PC-9 (cell line): ENCODE measurements around the gene MICALL1. TPM values are rescaled to one million over a fixed set of nuclear protein-coding genes. Genes with fewer than 3 reads are reported as not detected.
A peak's percentile ranks its signal among the peaks of the same experiment; 100 is the strongest.

ENCODE experiments used
- BruUV-seq: library from RNA; stranded (reverse); fragments of 400-500 nt; replicated peaks from 2 replicates; lab custom pipeline; 2021; lab: Mats Ljungman, UMichigan
- CTCF ChIA-PET: fragments of 300-600 bp; sonication (Branson Sonifier 250); formaldehyde crosslinking; loops from one replicate; lab custom pipeline; 2022; ENCODE audit warnings: antibody characterized with exemption; lab: Charles Lee
- POLR2A ChIA-PET: fragments of 300-600 bp; sonication (Branson Sonifier 250); formaldehyde crosslinking; loops from one replicate; lab custom pipeline; 2022; ENCODE audit warnings: antibody characterized with exemption; ENCODE audit not compliant: unreplicated experiment; lab: Charles Lee
- DNase-seq, 2 experiments: peaks; one replicate each; pipeline versions ENCODE4 v3.0.0 to v3.0.0-alpha.2; 2015 to 2022; ENCODE audit warnings: mixed read lengths in 1 of 2
- H2AFZ ChIP-seq: fragments of 200-600 bp; sonication (generic); 2 replicates; pipeline ENCODE4 v1.8.1; 2017; ENCODE audit warnings: antibody characterized with exemption
- H3F3A ChIP-seq: fragments of 200-600 bp; sonication (generic); 2 replicates; pipeline ENCODE4 v1.8.1; 2017; ENCODE audit warnings: antibody characterized with exemption, mild to moderate bottlenecking, low read depth; ENCODE audit not compliant: insufficient read depth
- H3K27ac ChIP-seq: fragments of 200-600 bp; sonication (generic); 2 replicates; pipeline ENCODE4 v1.6.1; 2016; ENCODE audit warnings: mixed run types
- H3K27me3 ChIP-seq: fragments of 200-600 bp; sonication (generic); 2 replicates; pipeline ENCODE4 v1.6.1; 2016; ENCODE audit warnings: low read depth, mixed run types; ENCODE audit not compliant: insufficient read depth
- H3K36me3 ChIP-seq: fragments of 200-600 bp; sonication (generic); 2 replicates; pipeline ENCODE4 v1.6.1; 2016; ENCODE audit warnings: low read depth, mixed run types
- H3K4me1 ChIP-seq: fragments of 200-600 bp; sonication (generic); replicated peaks from 2 replicates; pipeline ENCODE4 v1.6.1; 2016; ENCODE audit warnings: mixed run types; ENCODE audit not compliant: insufficient read depth
- H3K4me2 ChIP-seq: fragments of 200-600 bp; sonication (generic); 2 replicates; pipeline ENCODE4 v1.6.1; 2017; ENCODE audit warnings: mixed run types
- H3K4me3 ChIP-seq: fragments of 200-600 bp; sonication (generic); 2 replicates; pipeline ENCODE4 v1.6.1; 2016; ENCODE audit warnings: mixed run types
- H3K79me2 ChIP-seq: fragments of 200-600 bp; sonication (generic); 2 replicates; pipeline ENCODE4 v1.6.1; 2017; ENCODE audit warnings: low read depth, mixed run types
- H3K9me2 ChIP-seq: fragments of 200-600 bp; sonication (generic); 2 replicates; pipeline ENCODE4 v1.8.1; 2017; ENCODE audit warnings: mild to moderate bottlenecking; ENCODE audit not compliant: insufficient read depth
- H3K9me3 ChIP-seq: fragments of 200-600 bp; sonication (generic); 2 replicates; pipeline ENCODE4 v1.8.1; 2016; ENCODE audit warnings: low read depth; ENCODE audit not compliant: insufficient read depth
- H4K20me1 ChIP-seq: fragments of 200-600 bp; sonication (generic); 2 replicates; pipeline ENCODE4 v1.8.1; 2017; ENCODE audit not compliant: insufficient read depth
- EZH2 ChIP-seq: fragments of 200-600 bp; sonication (generic); IDR thresholded peaks from 2 replicates; pipeline ENCODE4 v1.8.0; 2017; ENCODE audit warnings: antibody characterized with exemption, low read depth
- intact Hi-C: fragments of 100-400 bp; cut with micrococcal nuclease; formaldehyde crosslinking; loops from one replicate; pipeline ENCODE4 v1.10.0; 2022; ENCODE audit not compliant: unreplicated experiment
- total RNA-seq: library from RNA; stranded (reverse); gene quantifications from 2 replicates; pipeline ENCODE4 v1.2.3, GENCODE V29; 2021
- TF ChIP-seq, protein P1 (sequence below): fragments of 200-600 bp; sonication (generic); conservative IDR thresholded peaks from 2 replicates; pipeline ENCODE4 v1.6.1; 2017; ENCODE audit warnings: mixed run types, antibody characterized with exemption, mild to moderate bottlenecking, moderate library complexity

Gene MICALL1
- total RNA-seq, 1 experiment from 2014 or later = 113 TPM

GRCh38 chr22:37894939-37895670, 11.0 kb upstream of the MICALL1 start:
- peak overlapping the region; percentile 92 for H3K27ac ChIP-seq
- peaks cover 14% of the 10 kb centered on the region for H3K36me3 ChIP-seq
- peak; percentile 88 to 93 for DNase-seq
- H3K4me1 ChIP-seq = peaks cover 86% of the 10 kb centered on the region
- TF ChIP-seq EZH2 = no peak
- TF ChIP-seq, protein P1, sequence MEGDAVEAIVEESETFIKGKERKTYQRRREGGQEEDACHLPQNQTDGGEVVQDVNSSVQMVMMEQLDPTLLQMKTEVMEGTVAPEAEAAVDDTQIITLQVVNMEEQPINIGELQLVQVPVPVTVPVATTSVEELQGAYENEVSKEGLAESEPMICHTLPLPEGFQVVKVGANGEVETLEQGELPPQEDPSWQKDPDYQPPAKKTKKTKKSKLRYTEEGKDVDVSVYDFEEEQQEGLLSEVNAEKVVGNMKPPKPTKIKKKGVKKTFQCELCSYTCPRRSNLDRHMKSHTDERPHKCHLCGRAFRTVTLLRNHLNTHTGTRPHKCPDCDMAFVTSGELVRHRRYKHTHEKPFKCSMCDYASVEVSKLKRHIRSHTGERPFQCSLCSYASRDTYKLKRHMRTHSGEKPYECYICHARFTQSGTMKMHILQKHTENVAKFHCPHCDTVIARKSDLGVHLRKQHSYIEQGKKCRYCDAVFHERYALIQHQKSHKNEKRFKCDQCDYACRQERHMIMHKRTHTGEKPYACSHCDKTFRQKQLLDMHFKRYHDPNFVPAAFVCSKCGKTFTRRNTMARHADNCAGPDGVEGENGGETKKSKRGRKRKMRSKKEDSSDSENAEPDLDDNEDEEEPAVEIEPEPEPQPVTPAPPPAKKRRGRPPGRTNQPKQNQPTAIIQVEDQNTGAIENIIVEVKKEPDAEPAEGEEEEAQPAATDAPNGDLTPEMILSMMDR = no peak
- H3F3A ChIP-seq = peaks cover 94% of the 10 kb centered on the region
- intact Hi-C loops = loop anchor here (1.0 kb wide), 1 partner anchor 8 kb away; no protein-coding TSS in a partner anchor
- H2AFZ ChIP-seq = no peak overlapping the region
- H3K4me2 ChIP-seq = peak overlapping the region; percentile 71
- no peaks in the 10 kb centered on the region for H4K20me1 ChIP-seq
- no peaks in the 10 kb centered on the region for H3K27me3 ChIP-seq
- ChIA-PET POLR2A (interaction anchor here (0.6 to 0.9 kb wide), 3 partner anchors 11 to 154 kb away, joined by 3 to 19 read pairs (median 11); partner anchors contain the start of gene MICALL1), CTCF (interaction anchor here (1.0 kb wide), 1 partner anchor 39 kb away, joined by 4 read pairs; no protein-coding TSS in a partner anchor)
- no TSS peak for BruUV-seq
- peak overlapping the region; percentile 28; the same call in 1 of the 2 replicates for H3K4me3 ChIP-seq
- no peaks in the 10 kb centered on the region for H3K9me2 ChIP-seq
- H3K79me2 ChIP-seq = 0 out of 2 replicates have a peak, but pooled peaks cover 11% of the 10 kb centered on the region
- no peaks in the 10 kb centered on the region for H3K9me3 ChIP-seq

GRCh38 chr22:37896181-37896592, 9.9 kb upstream of the MICALL1 start:
- Histone ChIP-seq H2AFZ (no peak overlapping the region), H3K4me1 (peaks cover 88% of the 10 kb centered on the region), H3K27ac (peak overlapping the region; percentile 92), H3K9me2 (no peaks in the 10 kb centered on the region), H3K4me2 (peak overlapping the region; percentile 71), H3K4me3 (peak overlapping the region; percentile 38; the same call in 1 of the 2 replicates), H3K9me3 (no peaks in the 10 kb centered on the region), H3F3A (peaks cover 83% of the 10 kb centered on the region), H4K20me1 (no peaks in the 10 kb centered on the region), H3K27me3 (no peaks in the 10 kb centered on the region), H3K36me3 (peaks cover 11% of the 10 kb centered on the region; the same call in 1 of the 2 replicates), H3K79me2 (0 out of 2 replicates have a peak, but pooled peaks cover 10% of the 10 kb centered on the region)
- POLR2A ChIA-PET = interaction anchor here (0.6 to 1.5 kb wide), 7 partner anchors 9 to 978 kb away, joined by 3 to 75 read pairs (median 4); partner anchors contain the start of gene MICALL1
- TF ChIP-seq, protein P1 = no peak
- no peak for TF ChIP-seq EZH2
- CTCF ChIA-PET = interaction anchor here (0.6 to 1.7 kb wide), 5 partner anchors 9 to 78 kb away, joined by 3 to 15 read pairs (median 4); partner anchors contain the start of gene MICALL1
- BruUV-seq = no TSS peak
- peak; percentile 70 to 100 for DNase-seq
- intact Hi-C loops = loop anchor here (1.0 kb wide), 1 partner anchor 9 kb away; no protein-coding TSS in a partner anchor

GRCh38 chr22:37896939-37897338, 9.2 kb upstream of the MICALL1 start:
- Histone ChIP-seq H3F3A (peaks cover 75% of the 10 kb centered on the region), H3K36me3 (peaks cover 4% of the 10 kb centered on the region; the same call in 1 of the 2 replicates), H3K27me3 (no peaks in the 10 kb centered on the region), H2AFZ (no peak overlapping the region), H4K20me1 (no peaks in the 10 kb centered on the region), H3K9me3 (no peaks in the 10 kb centered on the region), H3K4me1 (peaks cover 83% of the 10 kb centered on the region), H3K79me2 (0 out of 2 replicates have a peak, but pooled peaks cover 2% of the 10 kb centered on the region), H3K4me2 (peak overlapping the region; percentile 71), H3K9me2 (no peaks in the 10 kb centered on the region), H3K27ac (peak overlapping the region; percentile 92), H3K4me3 (peak overlapping the region; percentile 38; the same call in 1 of the 2 replicates)
- BruUV-seq = no TSS peak
- CTCF ChIA-PET = interaction anchor here (0.8 to 2.7 kb wide), 4 partner anchors 8 to 146 kb away, joined by 3 to 22 read pairs (median 9); no protein-coding TSS in a partner anchor
- POLR2A ChIA-PET = interaction anchor here (0.5 to 1.5 kb wide), 4 partner anchors 9 to 760 kb away, joined by 4 to 75 read pairs (median 4); partner anchors contain the start of gene MICALL1
- no peak for DNase-seq
- intact Hi-C loops = loop anchor here (1.0 kb wide), 1 partner anchor 8 kb away; no protein-coding TSS in a partner anchor
- TF ChIP-seq, protein P1 = no peak
- no peak for TF ChIP-seq EZH2
